Measurements from ENCODE around the gene EXOSC6. TPM values are rescaled to one million over a fixed set of nuclear protein-coding genes. Genes with fewer than 3 reads are reported as not detected.
"Not testable (repeated sequence)": the region's sequence is repeated elsewhere in the genome, so short reads cannot be mapped to it uniquely, and the experiment has no call there.

The EXOSC6 gene
- total RNA-seq, 1 experiment from 2014 or later: 41.6 TPM

- H3K4me2 ChIP-seq (ENCODE audit: insufficient read depth, insufficient read length, low read length); H3K27ac ChIP-seq (ENCODE audit: insufficient read length, low read depth, low read length); H2BK12ac ChIP-seq (ENCODE audit: insufficient read length, low read depth, low read length); H3K56ac ChIP-seq (ENCODE audit: insufficient read length, low read depth, low read length); DNase-seq; H3K18ac ChIP-seq (ENCODE audit: insufficient read length, low read depth, low read length); H2BK120ac ChIP-seq (ENCODE audit: low read depth, low read length, poor library complexity, severe bottlenecking); H3K27me3 ChIP-seq (ENCODE audit: insufficient read depth, low read length); H3K4me1 ChIP-seq (ENCODE audit: insufficient read depth, low read length); H4K5ac ChIP-seq (ENCODE audit: insufficient read length, low read depth, low read length); H3K14ac ChIP-seq (ENCODE audit: insufficient read depth, low read length); H2AK5ac ChIP-seq (ENCODE audit: insufficient read length, low read length); H3K23me2 ChIP-seq (ENCODE audit: insufficient read length, low read depth, low read length, poor library complexity, severe bottlenecking); H3K79me1 ChIP-seq (ENCODE audit: insufficient read depth, low read depth, low read length, poor library complexity, severe bottlenecking); H3K23ac ChIP-seq (ENCODE audit: insufficient read length, low read depth, low read length); H3K9ac ChIP-seq (ENCODE audit: extremely low read depth, insufficient read length, low read length); H2BK20ac ChIP-seq (ENCODE audit: low read depth, low read length, poor library complexity, severe bottlenecking); H3K4me3 Mint-ChIP-seq; H3K79me2 ChIP-seq (ENCODE audit: insufficient read depth, low read length); H3K36me3 Mint-ChIP-seq (ENCODE audit: insufficient read depth in 1 of 3, low read depth in 3 of 3); H2AFZ ChIP-seq (ENCODE audit: low read length); H3K9me3 Mint-ChIP-seq; H3K4ac ChIP-seq (ENCODE audit: low read depth, low read length); H3K27ac Mint-ChIP-seq; H4K8ac ChIP-seq (replicated peaks; ENCODE audit: insufficient read length, low read depth, low read length); H3K4me1 Mint-ChIP-seq; H4K20me1 ChIP-seq (ENCODE audit: control insufficient read depth, insufficient read depth, insufficient read length); H2BK15ac ChIP-seq (ENCODE audit: low read depth, low read length); H3K27me3 Mint-ChIP-seq (ENCODE audit: low read depth); H4K91ac ChIP-seq (ENCODE audit: insufficient read length, low read depth, low read length); H2BK5ac ChIP-seq (ENCODE audit: insufficient read length, low read length); H3K9me3 ChIP-seq (ENCODE audit: control insufficient read depth, low read depth, low read length); H3T11ph ChIP-seq (ENCODE audit: low read length): not testable (repeated sequence)
- no CpG with 5 or more reads among the region's 8 CpGs for WGBS (ENCODE audit: extremely low coverage, insufficient read length, low lambda C conversion rate)
Observed at GRCh38 chr16:70200063-70200462, 51.7 kb downstream of the EXOSC6 start.

DNA sequence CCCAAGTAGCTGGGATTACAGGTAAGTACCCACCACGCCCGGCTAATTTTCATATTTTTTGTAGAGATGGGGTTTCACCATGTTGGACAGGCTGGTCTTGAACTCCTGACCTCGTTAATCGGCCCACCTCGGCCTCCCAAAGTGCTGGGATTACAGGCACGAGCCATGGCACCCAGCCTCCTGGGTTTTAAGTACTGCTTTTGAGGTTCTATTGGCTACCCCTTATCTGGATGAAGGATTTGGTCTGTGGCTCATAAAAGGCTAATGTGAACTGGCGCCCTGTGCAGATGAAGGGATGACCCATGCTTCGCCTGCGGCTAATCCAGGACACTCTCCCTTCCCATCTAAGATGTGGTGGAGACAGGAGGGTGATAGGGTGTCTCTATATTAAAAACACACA, 52.6 kb downstream of the EXOSC6 start:
- not testable (repeated sequence) for H4K8ac ChIP-seq (replicated peaks; ENCODE audit: insufficient read length, low read depth, low read length); H3K4me2 ChIP-seq (ENCODE audit: insufficient read depth, insufficient read length, low read length); H3K27me3 ChIP-seq (ENCODE audit: insufficient read depth, low read length); H3K23me2 ChIP-seq (ENCODE audit: insufficient read length, low read depth, low read length, poor library complexity, severe bottlenecking); H3K4me1 Mint-ChIP-seq; H2BK12ac ChIP-seq (ENCODE audit: insufficient read length, low read depth, low read length); H3K79me1 ChIP-seq (ENCODE audit: insufficient read depth, low read depth, low read length, poor library complexity, severe bottlenecking); H3K18ac ChIP-seq (ENCODE audit: insufficient read length, low read depth, low read length); H2BK120ac ChIP-seq (ENCODE audit: low read depth, low read length, poor library complexity, severe bottlenecking); H3K9me3 Mint-ChIP-seq; H3T11ph ChIP-seq (ENCODE audit: low read length); H3K36me3 Mint-ChIP-seq (ENCODE audit: insufficient read depth in 1 of 3, low read depth in 3 of 3); H3K4me1 ChIP-seq (ENCODE audit: insufficient read depth, low read length); H3K14ac ChIP-seq (ENCODE audit: insufficient read depth, low read length); H2BK15ac ChIP-seq (ENCODE audit: low read depth, low read length); H3K27ac Mint-ChIP-seq; H3K9me3 ChIP-seq (ENCODE audit: control insufficient read depth, low read depth, low read length); H3K79me2 ChIP-seq (ENCODE audit: insufficient read depth, low read length); H2AFZ ChIP-seq (ENCODE audit: low read length); H4K91ac ChIP-seq (ENCODE audit: insufficient read length, low read depth, low read length); H4K5ac ChIP-seq (ENCODE audit: insufficient read length, low read depth, low read length); H2BK5ac ChIP-seq (ENCODE audit: insufficient read length, low read length); H3K23ac ChIP-seq (ENCODE audit: insufficient read length, low read depth, low read length); H3K27ac ChIP-seq (ENCODE audit: insufficient read length, low read depth, low read length); H2BK20ac ChIP-seq (ENCODE audit: low read depth, low read length, poor library complexity, severe bottlenecking); H4K20me1 ChIP-seq (ENCODE audit: control insufficient read depth, insufficient read depth, insufficient read length); H3K56ac ChIP-seq (ENCODE audit: insufficient read length, low read depth, low read length); H3K9ac ChIP-seq (ENCODE audit: extremely low read depth, insufficient read length, low read length); DNase-seq; H3K27me3 Mint-ChIP-seq (ENCODE audit: low read depth); H3K4ac ChIP-seq (ENCODE audit: low read depth, low read length); H3K4me3 Mint-ChIP-seq; H2AK5ac ChIP-seq (ENCODE audit: insufficient read length, low read length)
- no CpG with 5 or more reads among the region's 9 CpGs for WGBS (ENCODE audit: extremely low coverage, insufficient read length, low lambda C conversion rate)
